AML-193 (cell line): Measurements from ENCODE around the gene GOLGA6L9.
"Not testable (repeated sequence)": the region's sequence is repeated elsewhere in the genome, so short reads cannot be mapped to it uniquely, and the experiment has no call there.

Experiments
- DNase-seq, 2 experiments: peaks; one replicate each; lab custom pipeline; 2025; lab: John Stamatoyannopoulos, UW

The GOLGA6L9 gene

GRCh38 chr15:82429693-82430092 lies at the start of gene GOLGA6L9:
GOLGA6L9 (plus strand) TSS chr15:82429816; CDS start chr15:82430080, 264 bp downstream.
- not testable (repeated sequence) for DNase-seq

- DNase-seq: not testable (repeated sequence)
Observed at GRCh38 chr15:82381330-82381955, 48.2 kb upstream of the GOLGA6L9 start.

GRCh38 chr15:82387209-82387608 lies 42.4 kb upstream of the GOLGA6L9 start:
- not testable (repeated sequence) for DNase-seq

DNA sequence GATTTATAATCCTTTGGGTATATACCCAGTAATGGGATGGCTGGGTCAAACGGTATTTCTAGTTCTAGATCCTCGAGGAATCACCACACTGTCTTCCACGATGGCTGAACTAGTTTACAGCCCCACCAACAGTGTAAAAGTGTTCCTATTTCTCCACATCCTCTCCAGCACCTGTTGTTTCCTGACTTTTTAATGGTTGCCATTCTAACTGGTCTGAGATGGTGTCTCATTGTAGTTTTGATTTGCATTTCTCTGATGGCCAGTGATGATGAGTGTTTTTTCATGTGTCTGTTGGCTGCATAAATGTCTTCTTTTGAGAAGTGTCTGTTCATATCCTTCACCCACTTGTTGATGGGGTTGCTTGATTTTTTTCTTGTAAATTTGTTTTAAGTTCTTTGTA lies 39.5 kb upstream of the GOLGA6L9 start:
- not testable (repeated sequence) for DNase-seq

- not testable (repeated sequence) for DNase-seq
Observed at GRCh38 chr15:82392077-82392476, 37.5 kb upstream of the GOLGA6L9 start.

DNA sequence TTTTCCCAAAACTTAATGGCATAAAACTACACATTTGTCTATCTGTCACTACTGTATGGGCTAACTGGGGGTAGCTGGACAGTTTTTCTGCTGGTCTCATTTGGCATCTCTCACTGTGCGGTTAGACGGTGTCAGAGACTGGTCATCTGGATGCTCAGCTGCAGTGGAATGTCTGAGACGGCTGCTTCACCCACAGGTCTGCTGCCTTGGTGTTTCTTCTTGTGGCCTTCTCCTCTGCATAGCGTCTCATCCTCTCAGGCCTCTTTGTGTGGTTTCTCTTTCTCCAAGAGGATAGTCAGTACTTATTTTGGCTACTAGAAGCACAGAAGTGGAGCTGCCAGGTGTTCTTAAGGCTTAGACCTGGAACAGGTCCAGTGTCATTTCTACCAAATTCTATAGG lies 35.9 kb upstream of the GOLGA6L9 start:
- DNase-seq: no peak

GRCh38 chr15:82395788-82396187 lies 33.8 kb upstream of the GOLGA6L9 start:
- DNase-seq: not testable (repeated sequence)

DNA sequence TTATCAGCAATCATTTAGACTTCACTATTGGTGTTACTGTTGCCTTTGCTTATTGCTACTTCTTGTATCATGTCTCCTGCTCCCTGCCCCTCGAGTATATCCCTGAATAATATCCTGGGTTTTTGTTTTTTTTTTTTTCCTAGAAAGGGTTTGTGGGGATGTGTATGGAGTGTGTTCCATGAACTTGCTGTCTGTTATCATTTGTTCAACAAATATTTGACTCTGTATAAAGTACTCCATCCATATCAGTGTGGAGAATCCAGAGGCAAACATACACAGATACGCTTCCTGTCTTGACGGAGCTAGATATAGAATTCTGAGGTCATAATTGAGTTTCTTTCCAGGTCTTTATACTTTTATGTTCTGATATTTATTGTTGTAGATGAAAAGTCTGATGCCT lies 31.8 kb upstream of the GOLGA6L9 start:
- DNase-seq: no peak

- no peak for DNase-seq
Observed at GRCh38 chr15:82398785-82399184, 30.8 kb upstream of the GOLGA6L9 start.

GRCh38 chr15:82399366-82400103 lies 30.1 kb upstream of the GOLGA6L9 start:
- DNase-seq: not testable (repeated sequence)

DNA sequence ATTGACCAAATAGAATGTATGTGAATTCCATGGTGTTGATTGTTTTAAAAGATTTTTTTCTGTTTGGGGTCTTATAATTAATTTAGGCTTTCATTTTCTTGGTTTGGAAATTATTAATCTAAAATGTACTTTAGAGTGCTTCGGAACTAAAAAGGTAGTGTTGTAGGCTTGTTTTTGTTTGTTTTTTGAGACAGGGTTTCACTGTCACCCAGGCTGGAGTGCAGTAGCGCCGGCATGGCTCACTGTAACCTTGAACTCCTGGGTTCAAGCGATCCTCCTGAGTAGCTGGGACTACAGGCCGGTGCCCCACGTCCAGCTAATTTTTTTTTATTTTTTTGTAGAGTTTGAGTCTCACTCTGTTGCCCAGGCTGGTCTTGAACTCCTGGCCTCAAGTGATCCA lies 27.7 kb upstream of the GOLGA6L9 start:
- not testable (repeated sequence) for DNase-seq

GRCh38 chr15:82402341-82402740 lies 27.3 kb upstream of the GOLGA6L9 start:
- not testable (repeated sequence) for DNase-seq

- not testable (repeated sequence) for DNase-seq
Observed at GRCh38 chr15:82406211-82406610, 23.4 kb upstream of the GOLGA6L9 start.

- DNase-seq: not testable (repeated sequence)
Observed at GRCh38 chr15:82410306-82410705, 19.3 kb upstream of the GOLGA6L9 start.

DNA sequence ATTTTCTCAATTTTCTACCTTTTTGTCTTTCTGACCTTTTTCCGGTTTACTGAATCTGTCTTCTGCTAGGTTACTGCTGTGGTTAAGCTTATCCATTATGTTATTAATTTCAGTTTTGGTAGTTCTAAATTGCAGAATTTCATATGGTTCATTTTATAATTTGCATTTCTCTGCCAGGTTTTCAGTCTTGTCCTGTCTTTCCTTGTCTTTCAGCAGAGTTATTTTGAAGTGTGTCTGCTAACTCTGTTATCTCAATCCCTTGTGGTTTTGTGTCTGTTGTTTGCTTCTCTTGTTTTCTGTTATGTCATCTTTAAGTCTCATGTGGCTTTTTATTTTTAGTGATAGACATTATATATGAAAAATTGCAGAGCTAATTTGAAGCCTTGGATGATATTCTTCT lies 18.0 kb upstream of the GOLGA6L9 start:
- not testable (repeated sequence) for DNase-seq

DNA sequence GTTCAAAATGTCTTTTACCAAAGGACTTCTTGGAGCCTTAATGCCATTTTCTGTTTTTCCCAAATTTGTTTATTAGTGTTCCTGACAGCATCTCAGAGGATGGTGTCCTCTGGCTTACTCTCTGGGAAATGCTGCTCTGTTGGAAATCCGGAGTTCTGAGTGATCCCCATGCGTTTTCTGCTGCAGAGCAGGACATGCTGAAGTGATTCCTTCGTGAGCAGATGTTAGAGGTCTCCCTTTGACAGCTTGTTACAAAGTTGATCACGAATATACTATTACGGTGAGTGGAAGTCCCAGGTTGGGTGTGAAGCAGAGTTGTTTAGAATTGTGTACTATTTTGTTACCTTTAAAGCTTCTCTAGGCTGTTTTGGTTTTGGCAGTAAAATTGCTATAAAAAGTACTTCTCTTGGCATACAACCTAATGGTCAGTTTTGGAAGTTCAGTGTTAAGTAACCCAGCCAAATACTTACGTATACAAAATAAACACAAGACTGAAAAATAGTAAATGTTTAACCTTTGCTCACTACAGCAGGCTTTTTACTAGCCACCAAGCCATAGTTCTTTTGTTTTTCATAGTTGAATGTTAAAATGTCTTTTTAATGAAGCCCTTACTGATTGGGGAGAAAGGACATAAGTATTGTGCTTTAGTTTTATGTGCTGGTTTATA lies 15.0 kb upstream of the GOLGA6L9 start:
- DNase-seq: not testable (repeated sequence)

DNA sequence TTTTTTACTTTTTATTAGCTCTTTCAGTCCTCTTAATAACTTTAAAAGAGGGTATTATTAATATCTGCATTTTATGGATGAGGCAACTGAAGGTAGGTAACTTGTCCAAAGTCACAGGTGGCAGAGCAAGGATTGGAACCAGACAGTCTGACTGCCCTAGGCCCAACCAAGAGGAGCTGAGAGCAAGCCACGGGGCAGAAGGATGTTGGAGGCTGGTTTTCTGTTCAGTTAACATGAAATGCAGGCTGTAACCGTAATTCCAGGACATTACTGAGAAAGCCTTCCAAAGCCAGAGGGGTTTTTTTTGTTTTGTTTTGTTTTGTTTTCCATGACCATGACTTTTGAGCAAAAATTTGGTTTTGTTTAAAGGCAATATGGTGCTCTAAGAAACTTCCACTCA lies 9.1 kb upstream of the GOLGA6L9 start:
- not testable (repeated sequence) for DNase-seq

- not testable (repeated sequence) for DNase-seq
Observed at GRCh38 chr15:82420966-82421365, 8.7 kb upstream of the GOLGA6L9 start.

DNA sequence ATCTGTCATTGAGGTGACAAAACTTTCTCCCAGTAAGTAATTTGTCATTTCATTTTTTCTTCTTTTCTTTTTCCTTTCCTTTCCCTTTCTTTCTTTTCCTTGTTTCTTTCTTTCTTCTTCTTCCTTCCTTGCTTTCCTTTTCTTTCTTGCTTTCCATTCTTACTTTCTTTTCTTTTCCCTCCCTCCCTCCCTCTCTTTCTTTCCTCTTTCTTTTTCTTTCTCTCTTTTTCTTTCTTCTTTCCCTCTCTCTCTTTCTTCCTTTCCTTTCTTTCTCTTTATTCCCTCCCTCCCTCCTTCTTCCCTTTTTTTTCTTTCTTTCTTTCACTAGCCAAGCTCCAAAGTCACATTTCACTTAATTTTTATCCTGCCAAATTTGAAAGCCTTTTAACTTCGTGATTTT lies 2.5 kb upstream of the GOLGA6L9 start:
- DNase-seq: not testable (repeated sequence)

GRCh38 chr15:82445420-82445819 lies 15.8 kb downstream of the GOLGA6L9 start:
- not testable (repeated sequence) for DNase-seq

- not testable (repeated sequence) for DNase-seq
Observed at GRCh38 chr15:82457336-82457735, 27.7 kb downstream of the GOLGA6L9 start.

GRCh38 chr15:82465629-82466028 lies 36.0 kb downstream of the GOLGA6L9 start:
- not testable (repeated sequence) for DNase-seq

GRCh38 chr15:82468205-82468604 lies 38.6 kb downstream of the GOLGA6L9 start:
- DNase-seq: not testable (repeated sequence)
